GM12891 (cell line): ENCODE measurements around the gene IFIH1.

Experiments
- PAX5 ChIP-seq: IDR thresholded peaks from 2 replicates; pipeline ENCODE4 v1.6.1; 2011; ENCODE audit warnings: low read length, moderate library complexity, mild to moderate bottlenecking; ENCODE audit not compliant: insufficient read depth, severe bottlenecking
- POLR2A ChIP-seq: IDR thresholded peaks from 2 replicates; pipeline ENCODE4 v1.6.1; 2011; ENCODE audit warnings: low read depth, low read length, control low read depth
- POLR2AphosphoS5 ChIP-seq: IDR thresholded peaks from 2 replicates; pipeline ENCODE4 v1.6.1; 2011; ENCODE audit warnings: low read depth, low read length, control low read depth
- POU2F2 ChIP-seq: IDR thresholded peaks from 2 replicates; pipeline ENCODE4 v1.6.1; 2011; ENCODE audit warnings: low read depth, mild to moderate bottlenecking, control low read depth, low read length, moderate library complexity
- TAF1 ChIP-seq: IDR thresholded peaks from 2 replicates; pipeline ENCODE4 v1.6.1; 2011; ENCODE audit warnings: low read depth, low read length, control low read depth

- TF ChIP-seq POLR2AphosphoS5 = no peak
- TF ChIP-seq POLR2A = no peak
- TF ChIP-seq TAF1 = no peak
- no peak for TF ChIP-seq POU2F2
- TF ChIP-seq PAX5 = no peak
These were observed 8.8 kb upstream of the IFIH1 start for GRCh38 chr2:162327134-162327769.
